OCI-LY7 (cell line): Measurements from ENCODE around the gene DEXI. TPM values are rescaled to one million over a fixed set of nuclear protein-coding genes. Genes with fewer than 3 reads are reported as not detected.
"Not testable (repeated sequence)": the region's sequence is repeated elsewhere in the genome, so short reads cannot be mapped to it uniquely, and the experiment has no call there.

Source experiments
- BruUV-seq: library from RNA; stranded (reverse); fragments of 400-500 nt; replicated peaks from 2 replicates; lab custom pipeline; 2021; lab: Mats Ljungman, UMichigan
- CTCF ChIA-PET: fragments of 300-600 bp; sonication (Branson Sonifier 250); formaldehyde crosslinking; loops from one replicate; lab custom pipeline; 2022; ENCODE audit warnings: antibody characterized with exemption; ENCODE audit not compliant: unreplicated experiment; lab: Charles Lee
- POLR2A ChIA-PET: fragments of 300-600 bp; sonication (Branson Sonifier 250); formaldehyde crosslinking; loops from one replicate; lab custom pipeline; 2022; ENCODE audit warnings: antibody characterized with exemption; lab: Charles Lee
- DNase-seq: peaks from one replicate; pipeline ENCODE4 v3.0.0-alpha.2; 2015; ENCODE audit warnings: low spot score
- H2AFZ ChIP-seq: fragments of 200-600 bp; sonication (generic), shearing (Covaris generic); 2 replicates; pipeline ENCODE4 v1.6.1; 2014; ENCODE audit warnings: mild to moderate bottlenecking, antibody characterized with exemption, low read length, moderate library complexity
- H3K27ac ChIP-seq: fragments of 200-600 bp; sonication (generic); 2 replicates; pipeline ENCODE4 v1.5.1; 2014; ENCODE audit warnings: mixed run types, low read depth, mild to moderate bottlenecking, moderate library complexity, low read length, inconsistent platforms; ENCODE audit not compliant: poor library complexity, severe bottlenecking
- H3K36me3 ChIP-seq: fragments of 200-600 bp; sonication (generic); 2 replicates; pipeline ENCODE4 v1.6.1; 2014; ENCODE audit warnings: mild to moderate bottlenecking, antibody characterized with exemption, low read length, moderate library complexity, mixed read lengths; ENCODE audit not compliant: insufficient read depth
- H3K4me1 ChIP-seq: fragments of 200-600 bp; sonication (generic); 2 replicates; pipeline ENCODE4 v1.5.1; 2014; ENCODE audit warnings: mild to moderate bottlenecking, low read length; ENCODE audit not compliant: insufficient read depth, poor library complexity, severe bottlenecking
- H3K4me2 ChIP-seq: fragments of 200-600 bp; sonication (generic); 2 replicates; pipeline ENCODE4 v1.6.1; 2014; ENCODE audit warnings: mild to moderate bottlenecking, low read length
- H3K4me3 ChIP-seq: fragments of 200-600 bp; sonication (generic); 2 replicates; pipeline ENCODE4 v1.5.1; 2014; ENCODE audit warnings: mild to moderate bottlenecking, low read depth, low read length; ENCODE audit not compliant: poor library complexity, severe bottlenecking
- H3K79me2 ChIP-seq: fragments of 200-600 bp; sonication (generic); 2 replicates; pipeline ENCODE4 v1.6.1; 2016; ENCODE audit warnings: low read depth, mild to moderate bottlenecking, low read length, moderate library complexity, mixed read lengths; ENCODE audit not compliant: insufficient read depth
- H3K9me2 ChIP-seq: fragments of 200-600 bp; sonication (generic); 2 replicates; pipeline ENCODE4 v1.6.1; 2016; ENCODE audit warnings: mild to moderate bottlenecking, low read length, mixed read lengths; ENCODE audit not compliant: insufficient read depth
- H3K9me3 ChIP-seq: fragments of 200-600 bp; sonication (generic); 2 replicates; pipeline ENCODE4 v1.6.1; 2014; ENCODE audit warnings: mild to moderate bottlenecking, mixed run types, low read length, mixed read lengths
- H4K20me1 ChIP-seq: fragments of 200-600 bp; sonication (generic); 2 replicates; pipeline ENCODE4 v1.6.1; 2014; ENCODE audit warnings: mild to moderate bottlenecking, antibody characterized with exemption, low read length, moderate library complexity, mixed read lengths; ENCODE audit not compliant: insufficient read depth
- EZH2phosphoT487 ChIP-seq: fragments of 200-600 bp; sonication (generic); IDR thresholded peaks from 2 replicates; pipeline ENCODE4 v1.6.1; 2018; ENCODE audit warnings: low read depth, borderline replicate concordance, mild to moderate bottlenecking, mixed run types, antibody characterized with exemption, low read length, moderate library complexity, mixed read lengths
- intact Hi-C: fragments of 100-400 bp; cut with micrococcal nuclease; formaldehyde crosslinking; loops from one replicate; pipeline ENCODE4 v1.10.0; 2022; ENCODE audit not compliant: unreplicated experiment
- total RNA-seq, 2 experiments: library from RNA; depleted of rRNA in 1 of 2; stranded (reverse); fragments of >200 nt in 1 of 2; shearing (Covaris generic) in 1 of 2; gene quantifications; 2 replicates each; pipeline ENCODE4 v1.2.3, GENCODE V29; 2014 to 2022
- TF ChIP-seq, protein P1 (sequence below): fragments of 200-600 bp; sonication (generic); conservative IDR thresholded peaks from 2 replicates; pipeline ENCODE4 v1.5.1; 2014; ENCODE audit warnings: mild to moderate bottlenecking, antibody characterized with exemption, low read length, moderate library complexity, mixed read lengths

The DEXI gene
- total RNA-seq, 2 experiments from 2014 or later: 15.1 to 17.6 TPM

GRCh38 chr16:10944249-10945064 lies 2.2 kb upstream of the DEXI start, which contains the start of gene CLEC16A:
Gene CLEC16A, plus strand, starts transcription at chr16:10944564. Its CDS starts 154 bp downstream, at chr16:10944718.
- no peaks in the 10 kb centered on the region for H3K9me3 ChIP-seq
- CTCF ChIA-PET: interaction anchor here (0.6 kb wide), 1 partner anchor 20 kb away, joined by 3 read pairs; no protein-coding TSS in a partner anchor
- peak within 1 kb of the TSS; percentile 59; the same call in 1 of the 2 replicates for H2AFZ ChIP-seq
- DNase-seq: peak; percentile 97
- peak within 1 kb of the TSS; percentile 51 for H3K27ac ChIP-seq
- H3K4me1 ChIP-seq: peaks cover 73% of the 10 kb centered on the region
- no peaks in the 10 kb centered on the region for H3K9me2 ChIP-seq
- intact Hi-C loops: loop anchor here (5.0 to 10.0 kb wide), 3 partner anchors 67 to 1850 kb away; partner anchors contain the start of genes ATF7IP2, CIITA and HAPSTR1
- peak within 1 kb of the TSS; percentile 85 for H3K4me3 ChIP-seq
- POLR2A ChIA-PET: interaction anchor here (0.7 kb wide), 1 partner anchor 11 kb away, joined by 3 read pairs; no protein-coding TSS in a partner anchor
- no TSS peak for BruUV-seq
- H3K79me2 ChIP-seq: peaks cover 43% of the 10 kb centered on the region
- H3K36me3 ChIP-seq: no peaks in the 10 kb centered on the region
- H4K20me1 ChIP-seq: 0 out of 2 replicates have a peak, but pooled peaks cover 14% of the 10 kb centered on the region
- H3K4me2 ChIP-seq: peak within 1 kb of the TSS; percentile 88
- TF ChIP-seq, protein P1, sequence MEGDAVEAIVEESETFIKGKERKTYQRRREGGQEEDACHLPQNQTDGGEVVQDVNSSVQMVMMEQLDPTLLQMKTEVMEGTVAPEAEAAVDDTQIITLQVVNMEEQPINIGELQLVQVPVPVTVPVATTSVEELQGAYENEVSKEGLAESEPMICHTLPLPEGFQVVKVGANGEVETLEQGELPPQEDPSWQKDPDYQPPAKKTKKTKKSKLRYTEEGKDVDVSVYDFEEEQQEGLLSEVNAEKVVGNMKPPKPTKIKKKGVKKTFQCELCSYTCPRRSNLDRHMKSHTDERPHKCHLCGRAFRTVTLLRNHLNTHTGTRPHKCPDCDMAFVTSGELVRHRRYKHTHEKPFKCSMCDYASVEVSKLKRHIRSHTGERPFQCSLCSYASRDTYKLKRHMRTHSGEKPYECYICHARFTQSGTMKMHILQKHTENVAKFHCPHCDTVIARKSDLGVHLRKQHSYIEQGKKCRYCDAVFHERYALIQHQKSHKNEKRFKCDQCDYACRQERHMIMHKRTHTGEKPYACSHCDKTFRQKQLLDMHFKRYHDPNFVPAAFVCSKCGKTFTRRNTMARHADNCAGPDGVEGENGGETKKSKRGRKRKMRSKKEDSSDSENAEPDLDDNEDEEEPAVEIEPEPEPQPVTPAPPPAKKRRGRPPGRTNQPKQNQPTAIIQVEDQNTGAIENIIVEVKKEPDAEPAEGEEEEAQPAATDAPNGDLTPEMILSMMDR: no peak
- no peak for TF ChIP-seq EZH2phosphoT487

DNA sequence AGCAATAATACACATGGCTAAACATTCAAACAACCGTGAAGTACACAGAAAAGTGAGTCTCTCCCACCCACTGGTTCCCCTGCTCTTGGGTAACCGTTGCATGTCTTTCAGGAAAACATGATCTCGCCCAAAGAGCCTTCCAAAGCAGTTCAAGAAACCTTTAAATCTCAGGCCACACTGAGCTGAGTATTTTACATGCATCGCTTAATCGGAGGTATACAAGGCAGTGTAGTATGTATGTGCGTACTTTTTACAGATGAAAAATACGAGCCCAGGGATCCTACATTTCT lies 741 bp upstream of the DEXI start:
- Histone ChIP-seq H3K79me2 (peaks cover 32% of the 10 kb centered on the region), H3K4me2 (peak overlapping the region; percentile 75), H3K36me3 (no peaks in the 10 kb centered on the region), H3K9me3 (no peaks in the 10 kb centered on the region), H3K27ac (no peak overlapping the region), H3K4me1 (peaks cover 64% of the 10 kb centered on the region), H3K4me3 (peak overlapping the region; percentile 74), H2AFZ (peak overlapping the region; percentile 78; the same call in 1 of the 2 replicates), H3K9me2 (no peaks in the 10 kb centered on the region), H4K20me1 (0 out of 2 replicates have a peak, but pooled peaks cover 14% of the 10 kb centered on the region)
- no TSS peak for BruUV-seq
- TF ChIP-seq, protein P1: no peak
- no peak for TF ChIP-seq EZH2phosphoT487
- CTCF ChIA-PET: no interaction called here
- POLR2A ChIA-PET: interaction anchor here (1.3 kb wide), 1 partner anchor 10 kb away, joined by 3 read pairs; no protein-coding TSS in a partner anchor
- intact Hi-C loops: loop anchor here (5.0 to 10.0 kb wide), 3 partner anchors 66 to 1848 kb away; partner anchors contain the start of genes ATF7IP2, CIITA and HAPSTR1
- no peak for DNase-seq

DNA sequence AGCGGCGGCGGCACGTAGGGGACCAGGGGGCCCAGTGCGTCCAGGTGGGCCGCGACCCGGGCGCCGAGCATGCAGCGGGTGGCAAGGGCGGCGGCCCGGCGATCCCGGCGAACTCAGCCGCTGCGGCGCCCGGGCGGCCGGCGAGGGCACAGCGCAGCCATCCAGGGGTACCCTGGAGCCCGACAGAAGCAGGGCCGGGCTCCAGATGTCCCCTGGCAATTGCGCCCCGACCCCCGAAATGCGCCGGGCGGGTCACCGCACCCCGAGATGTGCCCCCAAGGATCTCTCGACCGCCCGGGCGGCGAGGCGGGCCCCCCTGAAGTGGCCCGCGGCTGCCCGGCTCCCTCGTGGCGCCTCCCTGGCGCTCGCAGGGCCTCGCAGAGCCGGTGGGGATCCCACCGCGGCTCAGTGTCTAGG lies 325 bp downstream of the DEXI start:
- CTCF ChIA-PET: interaction anchor here (0.5 to 1.0 kb wide), 4 partner anchors 11 to 189 kb away, joined by 3 to 7 read pairs (median 4); no protein-coding TSS in a partner anchor
- H3K9me3 ChIP-seq, H3K36me3 ChIP-seq, H3K9me2 ChIP-seq, H3K27ac ChIP-seq, DNase-seq, BruUV-seq: not testable (repeated sequence)
- Histone ChIP-seq H3K4me1 (peaks cover 66% of the 10 kb centered on the region), H3K79me2 (peaks cover 24% of the 10 kb centered on the region), H2AFZ (peak overlapping the region; percentile 30; the same call in 1 of the 2 replicates), H3K4me3 (peak overlapping the region; percentile 74), H3K4me2 (peak overlapping the region; percentile 75), H4K20me1 (0 out of 2 replicates have a peak, but pooled peaks cover 14% of the 10 kb centered on the region)
- POLR2A ChIA-PET: interaction anchor here (0.6 to 1.3 kb wide), 4 partner anchors 9 to 1080 kb away, joined by 3 to 4 read pairs (median 3); partner anchors contain the start of genes CIITA and NUBP1
- intact Hi-C loops: loop anchor here (5.0 to 10.0 kb wide), 3 partner anchors 65 to 1847 kb away; partner anchors contain the start of genes ATF7IP2, CIITA and HAPSTR1
